Measurements from ENCODE around the gene GTPBP6.
"Not testable (repeated sequence)": the region's sequence is repeated elsewhere in the genome, so short reads cannot be mapped to it uniquely, and the experiment has no call there.

The GTPBP6 gene

GRCh38 chrX:334971-335757, 16.6 kb upstream of the GTPBP6 start:
- no peak for DNase-seq

GRCh38 chrX:334331-334891, 15.8 kb upstream of the GTPBP6 start:
- no peak for DNase-seq

GRCh38 chrX:333611-334311, 15.2 kb upstream of the GTPBP6 start:
- DNase-seq: no peak

GRCh38 chrX:332916-333610, 14.5 kb upstream of the GTPBP6 start:
- no peak for DNase-seq

GRCh38 chrX:332496-332860, 13.9 kb upstream of the GTPBP6 start:
- DNase-seq: no peak

GRCh38 chrX:331825-332495, 13.4 kb upstream of the GTPBP6 start:
- no peak for DNase-seq

GRCh38 chrX:331151-331824, 12.7 kb upstream of the GTPBP6 start:
- peak; percentile 10 to 18 for DNase-seq

- no peak for DNase-seq
These were observed 12.1 kb upstream of the GTPBP6 start for GRCh38 chrX:330726-331150.

- DNase-seq: not testable (repeated sequence)
These were observed 11.6 kb upstream of the GTPBP6 start for GRCh38 chrX:330141-330725.

- no peak for DNase-seq
These were observed 10.8 kb upstream of the GTPBP6 start for GRCh38 chrX:329291-329910.

GRCh38 chrX:327660-328126, 9.1 kb upstream of the GTPBP6 start:
- DNase-seq: no peak

- DNase-seq: peak; percentile 23 to 30
These were observed 6.1 kb upstream of the GTPBP6 start for GRCh38 chrX:324664-325063.

GRCh38 chrX:323721-324628, 5.4 kb upstream of the GTPBP6 start:
- DNase-seq: peak; percentile 55 to 68

GRCh38 chrX:320126-320783, 1.7 kb upstream of the GTPBP6 start:
- peak in 1 of 2 experiments; percentile 27 for DNase-seq

- no peak for DNase-seq
These were observed 1.1 kb upstream of the GTPBP6 start for GRCh38 chrX:319579-320125.

GRCh38 chrX:318068-318738, 393 bp downstream of the GTPBP6 start:
- DNase-seq: peak; percentile 98 to 99

- no peak for DNase-seq
These were observed 1.1 kb downstream of the GTPBP6 start for GRCh38 chrX:317424-318067.

All from activated CD4-positive, alpha-beta T cell treated with anti-CD3 and anti-CD28 coated beads, Interleukin-2, amount 50 U/mL, for 48 hours (primary cell).